ENCODE results near the gene OPRL1.

DNA sequence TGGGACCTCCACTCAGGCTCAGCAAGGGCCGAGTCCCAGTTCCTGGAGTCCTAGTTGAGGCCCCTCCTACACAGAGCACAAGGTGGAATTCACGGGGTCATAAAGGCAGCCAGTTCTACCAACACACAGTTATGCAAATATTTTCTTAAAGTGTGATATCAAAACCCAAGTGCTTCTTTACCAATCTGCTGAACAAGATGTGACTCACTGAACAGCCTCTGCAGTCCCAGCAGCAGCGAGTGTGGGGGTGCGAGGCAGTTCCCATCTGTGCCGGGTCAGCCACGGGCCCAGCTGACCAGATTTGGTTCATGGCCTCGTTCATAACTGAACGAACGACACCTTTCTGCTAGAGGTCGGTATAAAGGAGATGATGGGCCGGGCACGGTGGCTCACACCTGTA is 21.3 kb upstream of the OPRL1 start:
- TF ChIP-seq, protein P1, sequence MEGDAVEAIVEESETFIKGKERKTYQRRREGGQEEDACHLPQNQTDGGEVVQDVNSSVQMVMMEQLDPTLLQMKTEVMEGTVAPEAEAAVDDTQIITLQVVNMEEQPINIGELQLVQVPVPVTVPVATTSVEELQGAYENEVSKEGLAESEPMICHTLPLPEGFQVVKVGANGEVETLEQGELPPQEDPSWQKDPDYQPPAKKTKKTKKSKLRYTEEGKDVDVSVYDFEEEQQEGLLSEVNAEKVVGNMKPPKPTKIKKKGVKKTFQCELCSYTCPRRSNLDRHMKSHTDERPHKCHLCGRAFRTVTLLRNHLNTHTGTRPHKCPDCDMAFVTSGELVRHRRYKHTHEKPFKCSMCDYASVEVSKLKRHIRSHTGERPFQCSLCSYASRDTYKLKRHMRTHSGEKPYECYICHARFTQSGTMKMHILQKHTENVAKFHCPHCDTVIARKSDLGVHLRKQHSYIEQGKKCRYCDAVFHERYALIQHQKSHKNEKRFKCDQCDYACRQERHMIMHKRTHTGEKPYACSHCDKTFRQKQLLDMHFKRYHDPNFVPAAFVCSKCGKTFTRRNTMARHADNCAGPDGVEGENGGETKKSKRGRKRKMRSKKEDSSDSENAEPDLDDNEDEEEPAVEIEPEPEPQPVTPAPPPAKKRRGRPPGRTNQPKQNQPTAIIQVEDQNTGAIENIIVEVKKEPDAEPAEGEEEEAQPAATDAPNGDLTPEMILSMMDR (conservative IDR thresholded peaks at IDR 0.05 in 1 of 2, IDR thresholded peaks at IDR 0.05 in 1 of 2; ENCODE audit: low read depth in 1 of 2, low read length in 2 of 2) = no peak
- TF ChIP-seq EZH2 (IDR thresholded peaks at IDR 0.05; ENCODE audit: low read length, missing control alignments) = no peak
